ENCODE results near the gene GPS1.

DNA sequence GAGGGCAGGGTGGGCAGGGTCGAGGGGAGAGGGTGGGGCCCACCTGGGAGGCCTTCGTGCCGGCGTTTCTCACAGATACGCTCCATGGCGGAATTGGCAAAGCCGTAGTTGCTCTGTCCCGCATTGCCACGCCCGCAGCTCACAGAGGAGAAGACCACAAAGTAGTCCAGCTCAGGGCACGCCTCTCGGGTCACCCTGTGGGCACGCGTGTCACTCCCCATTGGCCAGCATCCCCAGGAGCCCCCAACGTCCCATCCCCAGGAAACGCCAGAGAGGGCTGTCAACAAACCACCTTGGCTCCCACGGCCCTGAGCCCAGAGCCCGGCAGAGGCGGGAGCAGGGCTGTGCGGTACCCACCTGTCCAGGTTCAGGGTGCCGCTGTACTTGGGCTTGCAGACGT lies 30.3 kb downstream of the GPS1 start:
- TF ChIP-seq, protein P1, sequence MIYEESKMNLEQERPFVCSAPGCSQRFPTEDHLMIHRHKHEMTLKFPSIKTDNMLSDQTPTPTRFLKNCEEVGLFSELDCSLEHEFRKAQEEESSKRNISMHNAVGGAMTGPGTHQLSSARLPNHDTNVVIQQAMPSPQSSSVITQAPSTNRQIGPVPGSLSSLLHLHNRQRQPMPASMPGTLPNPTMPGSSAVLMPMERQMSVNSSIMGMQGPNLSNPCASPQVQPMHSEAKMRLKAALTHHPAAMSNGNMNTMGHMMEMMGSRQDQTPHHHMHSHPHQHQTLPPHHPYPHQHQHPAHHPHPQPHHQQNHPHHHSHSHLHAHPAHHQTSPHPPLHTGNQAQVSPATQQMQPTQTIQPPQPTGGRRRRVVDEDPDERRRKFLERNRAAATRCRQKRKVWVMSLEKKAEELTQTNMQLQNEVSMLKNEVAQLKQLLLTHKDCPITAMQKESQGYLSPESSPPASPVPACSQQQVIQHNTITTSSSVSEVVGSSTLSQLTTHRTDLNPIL (CRISPR knock-in tag; IDR thresholded peaks at IDR 0.05; ENCODE audit: low read depth): no peak
- TF ChIP-seq GLIS3 (CRISPR knock-in tag; IDR thresholded peaks at IDR 0.05): no peak
